Measurements from ENCODE around the gene RFK.

Gene RFK

GRCh38 chr9:76412638-76413037, 18.4 kb upstream of the RFK start:
- no peak for DNase-seq (ENCODE audit: low read depth, low spot score)

- DNase-seq (ENCODE audit: low read depth, low spot score): no peak
These were observed 11.6 kb upstream of the RFK start for GRCh38 chr9:76405868-76406267.

GRCh38 chr9:76405340-76405739, 11.1 kb upstream of the RFK start:
- no peak for DNase-seq (ENCODE audit: low read depth, low spot score)

GRCh38 chr9:76404401-76404800, 10.2 kb upstream of the RFK start:
- no peak for DNase-seq (ENCODE audit: low read depth, low spot score)

- DNase-seq (ENCODE audit: low read depth, low spot score): no peak
These were observed 9.1 kb upstream of the RFK start for GRCh38 chr9:76403352-76403751.

- no peak for DNase-seq (ENCODE audit: low read depth, low spot score)
These were observed 7.5 kb upstream of the RFK start for GRCh38 chr9:76401580-76402354.

- no peak for DNase-seq (ENCODE audit: low read depth, low spot score)
These were observed 7.0 kb upstream of the RFK start for GRCh38 chr9:76401176-76401575.

GRCh38 chr9:76400534-76401096, 6.4 kb upstream of the RFK start:
- DNase-seq (ENCODE audit: low read depth, low spot score): peak; percentile 55

GRCh38 chr9:76399856-76400255, 5.6 kb upstream of the RFK start:
- no peak for DNase-seq (ENCODE audit: low read depth, low spot score)

- no peak for DNase-seq (ENCODE audit: low read depth, low spot score)
These were observed 2.4 kb upstream of the RFK start for GRCh38 chr9:76396597-76396996.

- DNase-seq (ENCODE audit: low read depth, low spot score): no peak
These were observed 1.9 kb upstream of the RFK start for GRCh38 chr9:76396144-76396543.

- no peak for DNase-seq (ENCODE audit: low read depth, low spot score)
These were observed 1.2 kb upstream of the RFK start for GRCh38 chr9:76395381-76395780.

- peak; percentile 87 for DNase-seq (ENCODE audit: low read depth, low spot score)
These were observed 680 bp upstream of the RFK start for GRCh38 chr9:76394960-76395252.

- no peak for DNase-seq (ENCODE audit: low read depth, low spot score)
These were observed 3.6 kb downstream of the RFK start for GRCh38 chr9:76390656-76391055.

- DNase-seq (ENCODE audit: low read depth, low spot score): peak; percentile 87
These were observed 14.7 kb downstream of the RFK start for GRCh38 chr9:76379494-76379893.

- DNase-seq (ENCODE audit: low read depth, low spot score): no peak
These were observed 15.7 kb downstream of the RFK start for GRCh38 chr9:76378367-76379073.

- no peak for DNase-seq (ENCODE audit: low read depth, low spot score)
These were observed 16.4 kb downstream of the RFK start for GRCh38 chr9:76377791-76378190.

GRCh38 chr9:76374783-76375559, 19.3 kb downstream of the RFK start:
- peak; percentile 84 for DNase-seq (ENCODE audit: low read depth, low spot score)

GRCh38 chr9:76373784-76374474, 20.3 kb downstream of the RFK start:
- DNase-seq (ENCODE audit: low read depth, low spot score): no peak

GRCh38 chr9:76373173-76373783, 20.9 kb downstream of the RFK start:
- no peak for DNase-seq (ENCODE audit: low read depth, low spot score)

- DNase-seq (ENCODE audit: low read depth, low spot score): no peak
These were observed 21.9 kb downstream of the RFK start for GRCh38 chr9:76372336-76372735.
